Lung microvascular endothelial cell (primary cell): Measurements from ENCODE around the gene MAP3K12. TPM values are rescaled to one million over a fixed set of nuclear protein-coding genes. Genes with fewer than 3 reads are reported as not detected.
"Not testable (repeated sequence)": the region's sequence is repeated elsewhere in the genome, so short reads cannot be mapped to it uniquely, and the experiment has no call there.

Source experiments
- DNase-seq, 2 donors: peaks; one replicate each; pipeline versions ENCODE4 v3.0.0 to v3.0.0-alpha.2; 2010; ENCODE audit warnings: low read depth in 2 of 2
- total RNA-seq: library from RNA; depleted of rRNA; stranded (reverse); fragments of >200 nt; gene quantifications from 2 replicates; pipeline ENCODE4 v1.2.1, GENCODE V29; 2014

The MAP3K12 gene
- total RNA-seq, 1 donor from 2014 or later, result 2.4 TPM

- DNase-seq, result peak; percentile 98 to 100
These were observed 58.0 kb downstream of the MAP3K12 start, which contains the start of gene PRR13 for GRCh38 chr12:53441040-53441833. PRR13 (plus strand) TSS chr12:53441734; CDS start chr12:53442715, 981 bp downstream.

GRCh38 chr12:53439582-53439981 lies 59.7 kb downstream of the MAP3K12 start:
- DNase-seq, result not testable (repeated sequence)

GRCh38 chr12:53435326-53435725 lies 63.9 kb downstream of the MAP3K12 start:
- not testable (repeated sequence) for DNase-seq

GRCh38 chr12:53431187-53431586 lies 68.1 kb downstream of the MAP3K12 start:
- no peak for DNase-seq

GRCh38 chr12:53430116-53430515 lies 69.1 kb downstream of the MAP3K12 start:
- DNase-seq, result no peak

Other genes with a start within 250 kb of the MAP3K12 start
- 0.99 and 3.7 TPM in 2 replicates for gene ESPL1, start 231.2 kb downstream of the MAP3K12 start, total RNA-seq
- gene PFDN5, start 203.9 kb downstream of the MAP3K12 start, total RNA-seq, result 412 and 577 TPM in 2 replicates
- gene MYG1, start 199.8 kb downstream of the MAP3K12 start, total RNA-seq, result 31.6 and 35.9 TPM in 2 replicates
- 23.8 and 24.6 TPM in 2 replicates for gene AAAS, start 177.8 kb downstream of the MAP3K12 start, total RNA-seq
- not detected in 2 replicates for gene SP7, start 163.1 kb downstream of the MAP3K12 start, total RNA-seq
- gene SP1, start 119.3 kb downstream of the MAP3K12 start, total RNA-seq, result 21.4 and 26.8 TPM in 2 replicates
- gene AMHR2, start 75.6 kb downstream of the MAP3K12 start, total RNA-seq, result not detected in 2 replicates
- 14.1 and 17.9 TPM in 2 replicates for gene PRR13, start 57.7 kb downstream of the MAP3K12 start, total RNA-seq
- gene PCBP2, start 47.4 kb downstream of the MAP3K12 start, total RNA-seq, result 299 TPM in 2 replicates
- gene TARBP2, start 1.8 kb upstream of the MAP3K12 start, total RNA-seq, result 33.1 and 36.1 TPM in 2 replicates
- not detected in 2 replicates for gene NPFF, start 8.0 kb upstream of the MAP3K12 start, total RNA-seq
- 9.2 and 10.5 TPM in 2 replicates for gene ATF7, start 126.9 kb upstream of the MAP3K12 start, total RNA-seq
- 129 and 141 TPM in 2 replicates for gene ATP5MC2, start 176.6 kb upstream of the MAP3K12 start, total RNA-seq
- gene CALCOCO1, start 228.0 kb upstream of the MAP3K12 start, total RNA-seq, result 47.3 and 77.8 TPM in 2 replicates